WTC11 (cell line): ENCODE results near the gene PLPPR5. TPM values are rescaled to one million over a fixed set of nuclear protein-coding genes. Genes with fewer than 3 reads are reported as not detected.

ENCODE experiments used
- ATAC-seq: fragments of 200-7000 bp; cut with Tn5 transposase; 2 replicates; pipeline ENCODE4 v1.10.0; 2021; ENCODE audit warnings: mild to moderate bottlenecking, moderate library complexity
- CTCF ChIA-PET: fragments of 300-600 bp; sonication (Branson Sonifier 250); formaldehyde crosslinking; loops from one replicate; lab custom pipeline; 2021; ENCODE audit warnings: antibody characterized with exemption; lab: Charles Lee
- POLR2A ChIA-PET: fragments of 350-600 bp; sonication (Branson Sonifier 250); formaldehyde crosslinking; loops from one replicate; lab custom pipeline; 2021; ENCODE audit warnings: antibody characterized with exemption; lab: Charles Lee
- DNase-seq: peaks from one replicate; pipeline ENCODE4 v3.0.0; 2021; ENCODE audit warnings: low spot score
- H3K27ac Mint-ChIP-seq: 2 replicates; pipeline ENCODE4 v1.8.0; 2021; ENCODE audit warnings: mixed read lengths
- H3K27me3 Mint-ChIP-seq: 2 replicates; pipeline ENCODE4 v1.8.0; 2021; ENCODE audit warnings: low read depth, mild to moderate bottlenecking, moderate library complexity, mixed read lengths
- H3K36me3 Mint-ChIP-seq: 2 replicates; pipeline ENCODE4 v1.8.0; 2021; ENCODE audit warnings: mixed read lengths
- H3K4me1 Mint-ChIP-seq: 2 replicates; pipeline ENCODE4 v1.8.0; 2022; ENCODE audit warnings: mixed read lengths
- H3K4me3 Mint-ChIP-seq: 2 replicates; pipeline ENCODE4 v1.8.0; 2021; ENCODE audit warnings: mild to moderate bottlenecking, moderate library complexity, mixed read lengths
- H3K9me3 Mint-ChIP-seq: 2 replicates; pipeline ENCODE4 v1.8.0; 2021; ENCODE audit warnings: mixed read lengths
- CBFB ChIP-seq: sonication (generic); formaldehyde crosslinking; IDR thresholded peaks from 2 replicates; pipeline ENCODE4 v1.8.1; 2022; ENCODE audit warnings: mild to moderate bottlenecking, low read depth, missing genetic modification reagents
- ESRRA ChIP-seq: sonication (generic); formaldehyde crosslinking; IDR thresholded peaks from 2 replicates; pipeline ENCODE4 v1.8.1; 2022; ENCODE audit warnings: mild to moderate bottlenecking, missing genetic modification reagents, borderline replicate concordance
- ETV6 ChIP-seq: sonication (generic); formaldehyde crosslinking; IDR thresholded peaks from 2 replicates; pipeline ENCODE4 v1.8.1; 2022; ENCODE audit warnings: mild to moderate bottlenecking, missing genetic modification reagents
- GABPB1 ChIP-seq: sonication (generic); formaldehyde crosslinking; IDR thresholded peaks from 2 replicates; pipeline ENCODE4 v1.8.1; 2023; ENCODE audit warnings: mild to moderate bottlenecking, missing genetic modification reagents
- HMGA2 ChIP-seq: fragments of 250-450 bp; sonication (Bioruptor Pico); IDR thresholded peaks from 2 replicates; pipeline ENCODE4 v1.4.0; 2021; ENCODE audit warnings: mild to moderate bottlenecking, moderate library complexity
- MXD4 ChIP-seq: fragments of 250-450 bp; sonication (Bioruptor Pico); IDR thresholded peaks from 2 replicates; pipeline ENCODE4 v1.8.0; 2021; ENCODE audit warnings: mild to moderate bottlenecking, moderate library complexity, borderline replicate concordance
- RORB ChIP-seq: fragments of 250-450 bp; sonication (Bioruptor Pico); IDR thresholded peaks from 2 replicates; pipeline ENCODE4 v1.9.0; 2021; ENCODE audit warnings: mild to moderate bottlenecking
- TP53 ChIP-seq: sonication (generic); formaldehyde crosslinking; IDR thresholded peaks from 2 replicates; pipeline ENCODE4 v1.8.1; 2023; ENCODE audit warnings: mild to moderate bottlenecking, missing genetic modification reagents
- ZBTB21 ChIP-seq: sonication (generic); formaldehyde crosslinking; IDR thresholded peaks from 2 replicates; pipeline ENCODE4 v1.8.1; 2023; ENCODE audit warnings: mild to moderate bottlenecking, missing genetic modification reagents, borderline replicate concordance
- ZNF219 ChIP-seq: sonication (generic); formaldehyde crosslinking; IDR thresholded peaks from 2 replicates; pipeline ENCODE4 v1.8.0; 2023; ENCODE audit warnings: missing genetic modification reagents, mild to moderate bottlenecking, borderline replicate concordance
- ZNF317 ChIP-seq: sonication (generic); formaldehyde crosslinking; IDR thresholded peaks from 2 replicates; pipeline ENCODE4 v1.8.1; 2023; ENCODE audit warnings: low read depth, mild to moderate bottlenecking, moderate library complexity, missing genetic modification reagents, borderline replicate concordance
- ZNF671 ChIP-seq: fragments of 250-450 bp; sonication (Bioruptor Pico); IDR thresholded peaks from 2 replicates; pipeline ENCODE4 v1.8.0; 2021; ENCODE audit warnings: mild to moderate bottlenecking
- total RNA-seq: library from RNA; stranded (reverse); gene quantifications from 3 replicates; pipeline ENCODE4 v1.2.3, GENCODE V29; 2021
- TF ChIP-seq, protein P1 (sequence below): sonication (generic); formaldehyde crosslinking; conservative IDR thresholded peaks from 2 replicates; pipeline ENCODE4 v1.8.1; 2023; ENCODE audit warnings: mild to moderate bottlenecking, low read depth, missing genetic modification reagents, moderate library complexity
- TF ChIP-seq, protein P2 (sequence below): fragments of 250-450 bp; sonication (Bioruptor Pico); IDR thresholded peaks from 2 replicates; pipeline ENCODE4 v1.9.0; 2021; ENCODE audit warnings: moderate library complexity, mild to moderate bottlenecking, inconsistent platforms, borderline replicate concordance
- TF ChIP-seq, protein P3 (sequence below): sonication (generic); formaldehyde crosslinking; IDR thresholded peaks from 2 replicates; pipeline ENCODE4 v1.8.1; 2022; ENCODE audit warnings: low read depth, mild to moderate bottlenecking, moderate library complexity, missing genetic modification reagents, borderline replicate concordance
- TF ChIP-seq, protein P4 (sequence below): sonication (generic); formaldehyde crosslinking; IDR thresholded peaks from 2 replicates; pipeline ENCODE4 v1.8.0; 2022; ENCODE audit warnings: missing genetic modification reagents
- TF ChIP-seq, protein P5 (sequence below): sonication (generic); formaldehyde crosslinking; IDR thresholded peaks from 2 replicates; pipeline ENCODE4 v1.8.1; 2023; ENCODE audit warnings: mild to moderate bottlenecking, missing genetic modification reagents
- TF ChIP-seq, protein P6 (sequence below): sonication (generic); formaldehyde crosslinking; IDR thresholded peaks from 2 replicates; pipeline ENCODE4 v1.8.1; 2023; ENCODE audit warnings: mild to moderate bottlenecking, missing genetic modification reagents
- TF ChIP-seq, protein P7 (sequence below): fragments of 250-450 bp; sonication (Bioruptor Pico); IDR thresholded peaks from 2 replicates; pipeline ENCODE4 v1.9.0; 2021; ENCODE audit warnings: mild to moderate bottlenecking

The PLPPR5 gene
- total RNA-seq, 1 experiment from 2014 or later: 1.6 TPM

DNA sequence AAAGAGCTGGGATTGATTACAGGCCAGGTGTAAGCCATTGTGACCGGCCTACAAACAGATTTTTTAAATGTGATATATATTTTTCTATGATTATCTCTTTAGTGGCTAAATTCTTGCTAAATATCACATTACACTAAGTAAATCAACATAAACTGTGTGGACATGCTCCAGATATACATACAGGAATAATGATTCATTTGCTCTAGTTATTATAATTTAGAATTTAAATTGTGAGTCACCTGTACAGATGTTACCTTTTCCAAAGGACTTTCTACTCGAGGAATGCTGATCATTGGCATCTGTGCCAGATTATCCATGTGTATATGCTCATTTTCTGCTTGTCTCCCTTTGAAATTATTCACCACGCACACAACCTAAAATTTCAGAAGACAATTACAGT, 90.1 kb downstream of the PLPPR5 start (continued):
- TF ChIP-seq, protein P1, sequence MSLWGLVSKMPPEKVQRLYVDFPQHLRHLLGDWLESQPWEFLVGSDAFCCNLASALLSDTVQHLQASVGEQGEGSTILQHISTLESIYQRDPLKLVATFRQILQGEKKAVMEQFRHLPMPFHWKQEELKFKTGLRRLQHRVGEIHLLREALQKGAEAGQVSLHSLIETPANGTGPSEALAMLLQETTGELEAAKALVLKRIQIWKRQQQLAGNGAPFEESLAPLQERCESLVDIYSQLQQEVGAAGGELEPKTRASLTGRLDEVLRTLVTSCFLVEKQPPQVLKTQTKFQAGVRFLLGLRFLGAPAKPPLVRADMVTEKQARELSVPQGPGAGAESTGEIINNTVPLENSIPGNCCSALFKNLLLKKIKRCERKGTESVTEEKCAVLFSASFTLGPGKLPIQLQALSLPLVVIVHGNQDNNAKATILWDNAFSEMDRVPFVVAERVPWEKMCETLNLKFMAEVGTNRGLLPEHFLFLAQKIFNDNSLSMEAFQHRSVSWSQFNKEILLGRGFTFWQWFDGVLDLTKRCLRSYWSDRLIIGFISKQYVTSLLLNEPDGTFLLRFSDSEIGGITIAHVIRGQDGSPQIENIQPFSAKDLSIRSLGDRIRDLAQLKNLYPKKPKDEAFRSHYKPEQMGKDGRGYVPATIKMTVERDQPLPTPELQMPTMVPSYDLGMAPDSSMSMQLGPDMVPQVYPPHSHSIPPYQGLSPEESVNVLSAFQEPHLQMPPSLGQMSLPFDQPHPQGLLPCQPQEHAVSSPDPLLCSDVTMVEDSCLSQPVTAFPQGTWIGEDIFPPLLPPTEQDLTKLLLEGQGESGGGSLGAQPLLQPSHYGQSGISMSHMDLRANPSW (CRISPR knock-in tag): no peak
- no peak for TF ChIP-seq HMGA2 (CRISPR knock-in tag)

DNA sequence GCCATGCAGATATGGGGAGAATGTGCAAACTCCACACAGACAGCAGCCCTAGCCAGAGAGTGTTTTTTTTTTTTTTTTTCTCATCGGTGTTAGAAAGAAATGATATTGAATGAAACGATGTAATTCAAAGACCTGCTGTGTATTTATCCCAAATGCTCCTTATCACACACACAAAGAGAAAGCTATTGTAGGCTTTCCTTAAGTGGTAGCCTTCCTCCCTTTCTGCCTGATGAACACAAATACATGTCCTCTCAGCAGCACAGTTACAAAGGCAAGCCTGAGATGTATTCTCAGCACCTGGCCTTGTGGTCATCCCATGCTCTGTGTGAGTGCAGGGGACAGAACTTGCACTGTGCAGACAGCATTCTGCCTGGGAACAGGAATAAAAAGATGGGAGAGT, 93.8 kb downstream of the PLPPR5 start:
- ChIA-PET CTCF (no interaction called here), POLR2A (no interaction called here)
- DNase-seq (no peak), ATAC-seq (no peak)
- H3K27me3 Mint-ChIP-seq: no peaks in the 10 kb centered on the region
- H3K4me1 Mint-ChIP-seq: no peaks in the 10 kb centered on the region
- H3K4me3 Mint-ChIP-seq: no peak overlapping the region
- peaks cover 2% of the 10 kb centered on the region; the same call in 1 of the 2 replicates for H3K36me3 Mint-ChIP-seq
- no peak overlapping the region for H3K27ac Mint-ChIP-seq
- TF ChIP-seq ZNF219: no peak
- TF ChIP-seq, protein P2, sequence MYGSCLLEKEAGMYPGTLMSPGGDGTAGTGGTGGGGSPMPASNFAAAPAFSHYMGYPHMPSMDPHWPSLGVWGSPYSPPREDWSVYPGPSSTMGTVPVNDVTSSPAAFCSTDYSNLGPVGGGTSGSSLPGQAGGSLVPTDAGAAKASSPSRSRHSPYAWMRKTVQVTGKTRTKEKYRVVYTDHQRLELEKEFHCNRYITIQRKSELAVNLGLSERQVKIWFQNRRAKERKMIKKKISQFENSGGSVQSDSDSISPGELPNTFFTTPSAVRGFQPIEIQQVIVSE (CRISPR knock-in tag): no peak
- TF ChIP-seq ZNF317 (CRISPR knock-in tag): no peak
- no peak for TF ChIP-seq ESRRA (CRISPR knock-in tag)
- TF ChIP-seq CBFB: no peak
- TF ChIP-seq ZNF671 (CRISPR knock-in tag): no peak
- TF ChIP-seq TP53 (CRISPR knock-in tag): no peak
- no peaks in the 10 kb centered on the region for H3K9me3 Mint-ChIP-seq

DNA sequence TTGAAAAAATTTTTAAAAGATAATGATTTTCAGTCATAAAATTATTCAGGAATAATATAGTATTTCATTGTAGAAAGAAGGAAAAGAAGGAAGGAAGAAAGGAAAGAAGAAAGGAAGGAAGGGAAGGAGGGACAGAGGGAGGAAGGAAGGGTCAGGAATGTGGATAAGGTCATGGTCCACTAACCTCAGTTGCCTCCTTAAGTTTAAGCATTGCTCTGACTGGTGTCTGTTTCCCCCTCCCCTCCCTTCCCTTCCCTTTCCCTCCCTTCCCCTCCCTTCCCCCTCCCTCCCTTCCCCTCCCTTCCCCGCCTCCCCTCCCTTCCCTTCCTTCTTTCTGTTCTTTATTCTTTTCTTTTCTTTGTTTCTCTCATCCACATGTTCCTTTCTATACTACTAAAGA, 95.7 kb downstream of the PLPPR5 start:
- DNase-seq (no peak), ATAC-seq (no peak; the same call in 1 of the 2 replicates)
- no peaks in the 10 kb centered on the region for H3K9me3 Mint-ChIP-seq
- 0 out of 2 replicates have a peak, but pooled peaks cover 2% of the 10 kb centered on the region for H3K4me1 Mint-ChIP-seq
- no peak overlapping the region for H3K27ac Mint-ChIP-seq
- H3K36me3 Mint-ChIP-seq: peaks cover 2% of the 10 kb centered on the region; the same call in 1 of the 2 replicates
- ChIA-PET POLR2A (no interaction called here), CTCF (no interaction called here)
- no peaks in the 10 kb centered on the region for H3K27me3 Mint-ChIP-seq
- H3K4me3 Mint-ChIP-seq: no peak overlapping the region
- TF ChIP-seq ZNF671 (CRISPR knock-in tag): no peak
- TF ChIP-seq ESRRA (CRISPR knock-in tag): no peak
- TF ChIP-seq, protein P3, sequence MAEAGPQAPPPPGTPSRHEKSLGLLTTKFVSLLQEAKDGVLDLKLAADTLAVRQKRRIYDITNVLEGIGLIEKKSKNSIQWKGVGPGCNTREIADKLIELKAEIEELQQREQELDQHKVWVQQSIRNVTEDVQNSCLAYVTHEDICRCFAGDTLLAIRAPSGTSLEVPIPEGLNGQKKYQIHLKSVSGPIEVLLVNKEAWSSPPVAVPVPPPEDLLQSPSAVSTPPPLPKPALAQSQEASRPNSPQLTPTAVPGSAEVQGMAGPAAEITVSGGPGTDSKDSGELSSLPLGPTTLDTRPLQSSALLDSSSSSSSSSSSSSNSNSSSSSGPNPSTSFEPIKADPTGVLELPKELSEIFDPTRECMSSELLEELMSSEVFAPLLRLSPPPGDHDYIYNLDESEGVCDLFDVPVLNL (CRISPR knock-in tag): no peak
- TF ChIP-seq, protein P4, sequence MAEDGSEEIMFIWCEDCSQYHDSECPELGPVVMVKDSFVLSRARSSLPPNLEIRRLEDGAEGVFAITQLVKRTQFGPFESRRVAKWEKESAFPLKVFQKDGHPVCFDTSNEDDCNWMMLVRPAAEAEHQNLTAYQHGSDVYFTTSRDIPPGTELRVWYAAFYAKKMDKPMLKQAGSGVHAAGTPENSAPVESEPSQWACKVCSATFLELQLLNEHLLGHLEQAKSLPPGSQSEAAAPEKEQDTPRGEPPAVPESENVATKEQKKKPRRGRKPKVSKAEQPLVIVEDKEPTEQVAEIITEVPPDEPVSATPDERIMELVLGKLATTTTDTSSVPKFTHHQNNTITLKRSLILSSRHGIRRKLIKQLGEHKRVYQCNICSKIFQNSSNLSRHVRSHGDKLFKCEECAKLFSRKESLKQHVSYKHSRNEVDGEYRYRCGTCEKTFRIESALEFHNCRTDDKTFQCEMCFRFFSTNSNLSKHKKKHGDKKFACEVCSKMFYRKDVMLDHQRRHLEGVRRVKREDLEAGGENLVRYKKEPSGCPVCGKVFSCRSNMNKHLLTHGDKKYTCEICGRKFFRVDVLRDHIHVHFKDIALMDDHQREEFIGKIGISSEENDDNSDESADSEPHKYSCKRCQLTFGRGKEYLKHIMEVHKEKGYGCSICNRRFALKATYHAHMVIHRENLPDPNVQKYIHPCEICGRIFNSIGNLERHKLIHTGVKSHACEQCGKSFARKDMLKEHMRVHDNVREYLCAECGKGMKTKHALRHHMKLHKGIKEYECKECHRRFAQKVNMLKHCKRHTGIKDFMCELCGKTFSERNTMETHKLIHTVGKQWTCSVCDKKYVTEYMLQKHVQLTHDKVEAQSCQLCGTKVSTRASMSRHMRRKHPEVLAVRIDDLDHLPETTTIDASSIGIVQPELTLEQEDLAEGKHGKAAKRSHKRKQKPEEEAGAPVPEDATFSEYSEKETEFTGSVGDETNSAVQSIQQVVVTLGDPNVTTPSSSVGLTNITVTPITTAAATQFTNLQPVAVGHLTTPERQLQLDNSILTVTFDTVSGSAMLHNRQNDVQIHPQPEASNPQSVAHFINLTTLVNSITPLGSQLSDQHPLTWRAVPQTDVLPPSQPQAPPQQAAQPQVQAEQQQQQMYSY (CRISPR knock-in tag): no peak
- TF ChIP-seq, protein P5, sequence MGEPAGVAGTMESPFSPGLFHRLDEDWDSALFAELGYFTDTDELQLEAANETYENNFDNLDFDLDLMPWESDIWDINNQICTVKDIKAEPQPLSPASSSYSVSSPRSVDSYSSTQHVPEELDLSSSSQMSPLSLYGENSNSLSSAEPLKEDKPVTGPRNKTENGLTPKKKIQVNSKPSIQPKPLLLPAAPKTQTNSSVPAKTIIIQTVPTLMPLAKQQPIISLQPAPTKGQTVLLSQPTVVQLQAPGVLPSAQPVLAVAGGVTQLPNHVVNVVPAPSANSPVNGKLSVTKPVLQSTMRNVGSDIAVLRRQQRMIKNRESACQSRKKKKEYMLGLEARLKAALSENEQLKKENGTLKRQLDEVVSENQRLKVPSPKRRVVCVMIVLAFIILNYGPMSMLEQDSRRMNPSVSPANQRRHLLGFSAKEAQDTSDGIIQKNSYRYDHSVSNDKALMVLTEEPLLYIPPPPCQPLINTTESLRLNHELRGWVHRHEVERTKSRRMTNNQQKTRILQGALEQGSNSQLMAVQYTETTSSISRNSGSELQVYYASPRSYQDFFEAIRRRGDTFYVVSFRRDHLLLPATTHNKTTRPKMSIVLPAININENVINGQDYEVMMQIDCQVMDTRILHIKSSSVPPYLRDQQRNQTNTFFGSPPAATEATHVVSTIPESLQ (CRISPR knock-in tag): no peak
- TF ChIP-seq ETV6 (CRISPR knock-in tag): no peak
- no peak for TF ChIP-seq GABPB1
- TF ChIP-seq, protein P6, sequence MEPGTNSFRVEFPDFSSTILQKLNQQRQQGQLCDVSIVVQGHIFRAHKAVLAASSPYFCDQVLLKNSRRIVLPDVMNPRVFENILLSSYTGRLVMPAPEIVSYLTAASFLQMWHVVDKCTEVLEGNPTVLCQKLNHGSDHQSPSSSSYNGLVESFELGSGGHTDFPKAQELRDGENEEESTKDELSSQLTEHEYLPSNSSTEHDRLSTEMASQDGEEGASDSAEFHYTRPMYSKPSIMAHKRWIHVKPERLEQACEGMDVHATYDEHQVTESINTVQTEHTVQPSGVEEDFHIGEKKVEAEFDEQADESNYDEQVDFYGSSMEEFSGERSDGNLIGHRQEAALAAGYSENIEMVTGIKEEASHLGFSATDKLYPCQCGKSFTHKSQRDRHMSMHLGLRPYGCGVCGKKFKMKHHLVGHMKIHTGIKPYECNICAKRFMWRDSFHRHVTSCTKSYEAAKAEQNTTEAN: no peak
- TF ChIP-seq RORB (CRISPR knock-in tag): no peak
- no peak for TF ChIP-seq MXD4 (CRISPR knock-in tag)
- TF ChIP-seq, protein P7, sequence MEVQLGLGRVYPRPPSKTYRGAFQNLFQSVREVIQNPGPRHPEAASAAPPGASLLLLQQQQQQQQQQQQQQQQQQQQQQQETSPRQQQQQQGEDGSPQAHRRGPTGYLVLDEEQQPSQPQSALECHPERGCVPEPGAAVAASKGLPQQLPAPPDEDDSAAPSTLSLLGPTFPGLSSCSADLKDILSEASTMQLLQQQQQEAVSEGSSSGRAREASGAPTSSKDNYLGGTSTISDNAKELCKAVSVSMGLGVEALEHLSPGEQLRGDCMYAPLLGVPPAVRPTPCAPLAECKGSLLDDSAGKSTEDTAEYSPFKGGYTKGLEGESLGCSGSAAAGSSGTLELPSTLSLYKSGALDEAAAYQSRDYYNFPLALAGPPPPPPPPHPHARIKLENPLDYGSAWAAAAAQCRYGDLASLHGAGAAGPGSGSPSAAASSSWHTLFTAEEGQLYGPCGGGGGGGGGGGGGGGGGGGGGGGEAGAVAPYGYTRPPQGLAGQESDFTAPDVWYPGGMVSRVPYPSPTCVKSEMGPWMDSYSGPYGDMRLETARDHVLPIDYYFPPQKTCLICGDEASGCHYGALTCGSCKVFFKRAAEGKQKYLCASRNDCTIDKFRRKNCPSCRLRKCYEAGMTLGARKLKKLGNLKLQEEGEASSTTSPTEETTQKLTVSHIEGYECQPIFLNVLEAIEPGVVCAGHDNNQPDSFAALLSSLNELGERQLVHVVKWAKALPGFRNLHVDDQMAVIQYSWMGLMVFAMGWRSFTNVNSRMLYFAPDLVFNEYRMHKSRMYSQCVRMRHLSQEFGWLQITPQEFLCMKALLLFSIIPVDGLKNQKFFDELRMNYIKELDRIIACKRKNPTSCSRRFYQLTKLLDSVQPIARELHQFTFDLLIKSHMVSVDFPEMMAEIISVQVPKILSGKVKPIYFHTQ (CRISPR knock-in tag): no peak
- TF ChIP-seq ZBTB21: no peak
